HG03575 (cell line): ENCODE data around the gene FLRT1.

Source experiments
- ATAC-seq: cut with Tn5 transposase; IDR thresholded peaks from one replicate; pipeline ENCODE4 v1.9.1; 2021; ENCODE audit not compliant: unreplicated experiment, insufficient number of reproducible peaks, low FRiP score; ENCODE audit errors: extremely low read depth

Gene FLRT1

DNA sequence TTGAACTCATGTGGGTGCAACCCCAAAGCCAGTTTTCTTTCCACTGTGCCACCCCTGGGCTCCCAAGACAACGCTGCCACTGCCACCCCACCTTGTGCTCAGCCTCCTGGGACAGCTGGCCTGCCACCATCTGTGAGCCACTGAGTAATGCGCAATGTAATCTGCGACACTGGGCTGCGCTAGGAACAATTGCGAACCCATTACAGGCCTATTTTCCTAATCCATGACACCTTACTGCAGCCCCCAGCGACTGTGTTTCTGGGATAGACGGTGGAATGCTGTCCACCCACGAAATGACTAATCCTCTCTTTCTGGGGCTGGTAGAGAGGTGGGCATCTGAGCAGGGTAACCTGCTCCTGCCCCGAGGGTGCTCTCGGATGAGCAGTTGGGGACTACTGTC, 22.2 kb downstream of the FLRT1 start:
- no peak for ATAC-seq

- ATAC-seq: no peak
Measured at GRCh38 chr11:64058494-64058893, 22.8 kb downstream of the FLRT1 start.

GRCh38 chr11:64059339-64060140, 23.8 kb downstream of the FLRT1 start:
- no peak for ATAC-seq

DNA sequence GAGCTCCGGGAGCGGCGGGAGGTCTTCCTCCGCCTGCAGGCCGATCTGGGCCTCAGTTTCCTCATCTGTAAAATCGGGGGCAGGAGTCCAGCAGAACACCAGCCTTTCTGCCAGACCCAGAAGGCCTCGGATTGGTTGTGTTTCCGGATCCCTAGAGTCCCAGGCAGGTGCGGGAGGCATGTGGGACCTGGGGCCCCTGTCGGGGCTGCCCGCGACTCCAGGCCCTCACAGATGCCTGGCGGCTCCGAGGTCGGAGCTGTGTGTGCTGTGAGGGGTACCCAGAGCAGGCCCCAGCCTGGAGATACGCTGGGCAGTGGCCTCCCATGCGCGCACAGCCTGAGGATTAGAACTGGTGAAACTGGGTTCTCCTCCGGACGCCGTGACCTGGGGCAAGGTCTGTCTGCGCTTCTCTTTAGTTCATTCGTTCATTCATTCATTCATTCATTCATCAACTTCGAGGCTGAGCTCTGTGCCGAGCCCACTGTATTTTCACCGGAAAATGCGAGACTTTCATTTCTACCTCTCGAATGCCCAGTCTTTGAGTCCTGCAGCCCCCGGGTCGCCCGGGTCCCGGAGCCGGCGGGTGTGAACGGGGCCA, 24.6 kb downstream of the FLRT1 start:
- ATAC-seq: no peak

DNA sequence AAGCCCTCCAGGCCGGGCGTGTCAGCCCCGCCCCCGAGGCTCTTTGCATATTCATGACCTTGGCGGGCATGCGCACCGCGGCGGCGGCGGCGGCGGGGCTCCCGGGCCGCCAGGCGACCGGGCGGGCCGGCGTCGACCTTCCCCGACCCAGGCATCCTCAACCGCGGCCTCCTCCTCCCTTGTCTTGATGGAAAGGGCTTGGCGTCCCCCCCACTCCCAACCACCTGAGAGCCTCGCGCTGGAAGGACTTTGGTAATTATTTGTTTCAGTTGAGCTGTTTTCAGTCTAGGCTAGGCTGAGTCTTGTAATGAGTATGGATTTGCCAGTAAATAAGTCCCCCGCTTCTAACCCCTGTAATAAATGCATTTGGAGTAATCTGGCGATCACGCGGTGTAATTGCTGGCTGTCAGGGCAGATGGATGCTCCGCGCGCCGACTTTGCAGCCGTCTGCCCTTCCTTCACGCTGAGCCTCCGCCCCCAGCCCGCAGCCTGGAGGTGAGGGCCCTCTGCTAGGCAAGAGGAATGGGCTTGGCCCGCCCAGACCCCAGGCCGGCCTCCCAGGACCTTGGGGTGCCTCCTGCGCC, 25.2 kb downstream of the FLRT1 start:
- no peak for ATAC-seq

DNA sequence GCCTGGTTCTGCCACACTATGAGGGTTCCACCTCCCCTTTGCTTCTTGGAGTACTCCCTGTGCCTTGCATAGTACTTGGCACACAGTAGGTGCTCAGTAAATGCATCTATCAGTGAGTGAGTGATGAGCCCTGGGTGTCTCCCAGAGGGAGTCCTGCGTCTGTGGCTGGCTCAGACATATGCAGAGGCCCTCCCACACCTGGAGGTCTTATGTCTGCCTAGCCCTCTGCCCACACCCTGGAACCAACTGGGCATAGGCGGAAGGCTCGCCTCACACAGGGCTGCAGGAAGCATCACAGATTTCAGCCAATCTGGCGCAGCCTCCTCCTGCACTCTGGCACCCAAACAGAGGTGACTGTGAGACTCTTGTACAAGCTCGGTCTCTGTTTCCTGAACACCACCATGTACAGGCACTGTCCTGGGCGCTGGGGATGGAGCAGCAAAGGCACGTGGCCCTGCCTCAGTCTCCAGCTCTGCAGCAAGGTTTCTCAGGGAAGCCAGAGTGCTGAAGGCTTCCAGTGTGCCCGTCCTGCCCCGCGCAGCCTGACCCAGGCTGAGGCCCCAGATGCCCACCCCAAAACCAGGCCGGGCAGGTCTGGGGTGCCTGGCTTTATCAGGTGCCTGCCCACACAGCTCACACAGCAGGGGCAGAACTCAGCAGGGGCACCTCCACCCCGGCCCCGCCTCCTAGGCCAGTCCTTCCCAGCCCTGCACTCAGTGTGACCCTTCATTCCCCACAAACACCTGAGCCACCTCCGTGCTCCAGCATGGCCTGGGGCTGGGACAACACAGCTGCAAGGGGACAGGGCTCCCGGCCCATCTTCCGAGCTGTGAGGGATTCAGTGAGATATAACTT, 26.7 kb downstream of the FLRT1 start:
- no peak for ATAC-seq

GRCh38 chr11:64063777-64064176, 28.0 kb downstream of the FLRT1 start:
- no peak for ATAC-seq

DNA sequence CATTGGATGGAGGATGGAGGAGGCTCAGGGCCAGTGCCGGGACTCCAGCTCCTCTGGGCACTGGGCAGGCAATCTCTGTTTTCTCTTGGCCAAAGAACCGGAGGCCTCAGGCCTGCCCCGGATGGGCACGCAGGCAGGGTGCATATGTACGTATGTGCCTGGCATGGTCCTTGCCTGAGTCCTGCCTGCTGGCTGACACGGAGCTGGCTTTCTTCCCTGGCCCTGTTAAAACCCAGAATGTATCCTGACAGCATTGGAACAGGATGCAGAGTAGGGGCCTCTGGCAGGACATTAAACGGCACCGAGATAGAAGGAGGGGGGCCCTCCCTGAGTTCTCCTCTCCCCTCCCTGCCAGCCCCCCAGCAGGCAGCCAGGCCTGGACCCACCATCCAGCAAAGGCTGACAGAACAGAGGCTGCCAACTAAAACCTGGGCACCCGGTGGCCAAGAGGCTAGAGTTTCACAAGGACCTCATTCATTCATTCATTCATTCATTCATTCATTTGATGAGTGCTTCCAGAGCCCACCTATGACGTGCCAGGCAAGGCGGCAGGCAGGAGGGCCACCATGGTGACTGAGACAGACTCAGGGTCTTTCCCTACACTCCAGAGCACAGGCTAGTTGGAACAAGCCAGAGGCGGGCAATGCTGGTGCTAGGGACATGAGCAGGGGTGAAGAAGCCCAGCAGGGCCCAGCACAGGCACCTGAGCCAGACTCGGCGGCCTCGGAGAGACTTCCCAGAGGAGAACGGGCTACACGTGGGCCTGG, 28.8 kb downstream of the FLRT1 start:
- ATAC-seq: no peak

GRCh38 chr11:64065141-64065465, 29.4 kb downstream of the FLRT1 start:
- ATAC-seq: no peak

- ATAC-seq: no peak
Measured at GRCh38 chr11:64065712-64066111, 30.0 kb downstream of the FLRT1 start.

DNA sequence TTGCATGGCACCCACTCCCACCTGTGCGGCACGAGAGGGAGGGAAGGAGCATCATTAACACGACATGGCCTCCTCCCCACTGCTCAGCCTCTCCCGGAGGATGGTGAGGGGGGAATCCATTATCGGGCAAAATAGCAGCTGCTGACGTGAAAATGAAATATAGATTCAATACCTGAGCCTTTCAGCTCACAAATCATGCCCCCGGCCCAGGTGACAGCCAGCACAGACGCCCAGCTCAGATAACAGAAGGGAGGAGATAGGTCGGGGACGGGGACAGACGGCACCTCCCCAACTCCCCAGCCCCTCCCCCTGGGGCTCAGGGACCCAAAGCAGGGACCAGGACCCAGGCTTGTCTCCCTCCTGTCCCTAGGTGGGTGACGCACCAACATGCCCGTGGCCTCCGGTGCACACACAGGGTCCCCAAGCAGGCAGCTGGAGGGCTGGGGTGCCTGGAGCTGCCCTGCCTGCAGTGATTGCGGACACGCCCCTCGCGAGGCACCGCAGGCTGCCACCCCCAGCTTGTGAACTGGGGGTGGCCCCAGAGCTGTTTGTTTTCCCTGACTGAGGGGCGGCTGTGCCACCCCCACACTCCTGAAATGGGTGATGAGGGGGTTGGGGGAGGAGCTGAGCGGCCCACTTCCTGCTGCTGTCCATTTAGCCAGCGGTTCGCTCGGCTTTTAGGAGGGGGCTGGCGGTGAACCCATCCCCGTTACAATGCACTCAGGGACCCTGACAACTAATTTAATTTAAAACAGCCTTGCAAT, 31.7 kb downstream of the FLRT1 start:
- no peak for ATAC-seq

GRCh38 chr11:64068705-64069400, 33.1 kb downstream of the FLRT1 start:
- ATAC-seq: no peak

- ATAC-seq: no peak
Measured at GRCh38 chr11:64069401-64070313, 33.9 kb downstream of the FLRT1 start.

DNA sequence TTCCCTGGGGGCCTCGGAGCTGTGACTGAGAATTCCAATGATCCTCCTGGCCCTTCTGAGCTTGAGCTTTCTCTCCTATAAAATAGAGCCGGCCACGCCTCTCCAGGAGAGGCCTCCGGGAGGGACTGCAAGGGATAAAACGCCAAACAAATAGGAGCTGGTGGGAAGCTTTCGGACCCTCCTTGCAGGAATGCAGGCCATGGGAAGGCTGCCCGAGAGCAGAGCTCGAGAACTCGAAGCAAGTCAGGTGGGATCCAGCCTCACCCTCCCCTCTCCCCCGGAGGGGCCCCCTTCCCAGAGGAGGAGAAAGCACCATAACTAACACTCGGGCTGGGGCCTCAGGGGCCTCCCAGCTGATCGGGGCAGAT, 34.6 kb downstream of the FLRT1 start:
- no peak for ATAC-seq

GRCh38 chr11:64071849-64072248, 36.1 kb downstream of the FLRT1 start:
- no peak for ATAC-seq

DNA sequence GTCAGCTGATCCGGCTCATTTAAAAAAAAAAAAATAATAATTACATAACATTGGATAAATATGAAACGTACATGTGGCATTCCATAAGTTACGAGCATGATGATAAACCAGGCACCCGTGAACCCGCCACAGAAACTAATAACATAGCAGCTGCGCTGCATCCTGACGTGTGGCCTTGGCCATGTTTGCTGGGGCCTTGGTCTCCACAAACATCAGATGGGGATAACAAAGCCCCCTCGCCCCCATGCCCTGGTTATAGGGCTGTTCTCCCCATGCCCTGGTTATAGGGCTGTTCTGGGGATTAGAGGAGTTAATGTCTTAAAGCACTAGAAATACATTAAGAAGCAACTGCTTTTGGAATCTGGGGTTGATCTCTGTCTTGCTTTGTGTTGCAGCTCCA, 36.7 kb downstream of the FLRT1 start:
- no peak for ATAC-seq

DNA sequence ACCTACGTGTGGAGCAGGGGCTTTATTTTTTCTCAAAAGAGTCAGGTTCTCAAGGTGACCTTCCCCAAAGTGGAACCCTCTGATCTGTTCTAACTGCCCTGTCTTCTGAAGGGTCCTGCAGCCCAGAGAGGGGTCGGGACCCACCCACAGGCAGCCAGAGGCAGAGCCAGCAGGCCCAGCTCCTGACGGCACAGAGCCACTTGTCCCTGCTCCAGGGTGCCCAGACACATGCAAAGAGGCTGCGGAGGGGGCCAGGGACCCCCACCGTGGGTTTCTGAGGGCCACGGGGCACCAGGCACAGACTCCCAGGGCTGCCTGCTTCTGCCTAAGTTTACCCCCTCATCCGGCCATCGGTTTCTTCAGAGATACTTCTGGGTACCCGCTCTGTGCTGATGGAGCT, 37.1 kb downstream of the FLRT1 start:
- no peak for ATAC-seq
